Ramos (cell line): ENCODE data around the gene RFX1.
"Not testable (repeated sequence)": the region's sequence is repeated elsewhere in the genome, so short reads cannot be mapped to it uniquely, and the experiment has no call there.

ENCODE experiments used
- in situ Hi-C: fragments of 300-500 bp; cut with MboI; formaldehyde crosslinking; loops from one replicate; pipeline ENCODE4 v1.14.3; 2022; ENCODE audit warnings: low sequenced_read_pairs; ENCODE audit not compliant: unreplicated experiment

Gene RFX1

DNA sequence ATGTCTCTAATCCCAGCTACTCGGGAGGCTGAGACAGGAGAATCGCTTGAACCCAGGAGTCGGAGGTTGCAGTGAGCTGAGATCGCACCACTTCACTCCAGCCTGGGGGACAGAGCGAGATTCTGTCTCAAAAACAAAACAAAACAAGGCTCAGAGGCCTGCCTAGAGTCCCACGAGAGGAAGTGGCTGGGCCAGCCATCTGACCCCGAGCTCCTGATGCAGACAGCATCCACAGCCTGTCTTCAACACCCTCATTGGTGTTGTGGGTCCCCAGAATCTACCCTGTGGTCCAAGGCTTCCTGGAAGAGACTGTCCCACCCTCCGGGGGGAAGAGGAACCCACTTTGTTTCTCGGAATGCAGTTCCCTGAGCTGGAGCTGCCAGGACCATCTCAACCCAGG, 24.7 kb downstream of the RFX1 start:
- in situ Hi-C loops, result no loop called here

DNA sequence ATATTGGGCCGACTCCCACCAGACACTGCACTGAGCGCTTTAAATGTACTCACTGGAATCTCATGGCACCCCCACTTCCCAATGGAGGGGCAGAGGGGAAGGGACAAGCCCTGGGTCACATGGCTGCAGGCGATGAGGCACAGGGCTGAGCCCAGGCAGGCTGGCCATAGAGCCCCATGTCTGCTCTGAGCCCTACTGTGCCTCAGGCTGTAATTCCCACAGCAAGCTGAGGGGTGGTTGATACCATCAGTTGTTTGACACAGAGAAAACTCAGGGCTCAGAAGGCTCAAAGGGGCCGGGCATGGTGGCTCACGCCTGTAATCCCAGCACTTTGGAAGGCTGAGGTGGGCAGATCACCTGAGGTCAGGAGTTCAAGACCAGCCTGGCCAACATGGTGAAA, 25.1 kb downstream of the RFX1 start:
- in situ Hi-C loops, result no loop called here

DNA sequence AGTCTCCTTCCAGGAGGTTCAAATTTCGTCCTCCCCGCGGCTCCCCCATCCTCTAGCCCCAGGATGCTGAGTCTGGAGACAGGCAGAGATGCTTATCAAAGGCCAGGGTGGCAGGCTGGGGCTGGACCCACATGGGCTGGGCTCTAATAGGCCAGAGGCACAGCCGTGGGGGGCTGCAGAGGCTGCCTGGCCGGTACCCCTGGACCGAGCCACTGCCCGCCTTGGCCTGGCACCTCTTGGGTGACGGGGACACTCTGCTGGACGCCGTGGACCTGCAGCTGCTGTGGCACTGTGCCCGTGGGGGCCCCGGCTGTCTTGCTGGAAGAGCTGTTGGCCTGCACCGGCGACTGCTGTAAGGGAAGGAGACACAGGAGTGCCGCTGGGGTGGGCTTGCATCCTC, 25.8 kb downstream of the RFX1 start:
- in situ Hi-C loops, result no loop called here

DNA sequence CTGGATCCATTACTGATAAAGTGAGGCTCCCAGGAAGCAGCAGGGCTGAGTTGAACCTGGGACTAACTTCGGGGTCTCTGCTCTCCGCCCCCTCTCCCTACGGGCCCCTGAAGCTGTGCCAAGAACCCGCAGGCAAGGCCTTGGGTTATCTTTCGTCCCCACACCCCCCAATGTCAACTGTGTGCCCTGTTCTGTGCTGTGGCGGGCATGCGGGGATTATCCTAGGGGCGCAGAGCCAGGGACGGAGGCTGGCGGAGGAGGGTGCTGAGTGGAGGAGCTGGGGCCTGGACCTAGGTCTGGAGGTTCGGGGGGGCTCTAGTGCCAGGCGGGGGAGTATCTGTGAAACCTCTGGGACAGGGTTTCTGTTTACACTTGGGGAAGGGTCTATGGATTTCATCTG, 26.4 kb downstream of the RFX1 start:
- in situ Hi-C loops, result no loop called here

DNA sequence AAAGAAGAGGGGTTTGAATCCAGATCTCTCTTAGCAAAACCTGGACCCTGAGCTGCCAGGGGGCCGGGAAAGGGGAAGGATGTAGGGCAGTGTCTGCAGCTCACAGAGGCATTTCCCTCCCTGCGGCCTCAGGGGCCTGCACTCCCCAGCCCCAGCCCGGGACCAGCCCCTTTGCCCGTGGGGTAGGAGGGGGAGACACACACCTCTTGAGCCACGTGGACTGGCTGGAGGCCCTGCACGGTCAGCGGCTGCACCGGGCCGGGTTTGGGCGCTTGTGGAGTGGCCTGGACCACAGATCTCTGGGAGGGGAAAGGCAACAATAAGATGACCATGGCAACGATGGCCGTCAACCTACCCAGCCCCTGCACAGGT, 26.9 kb downstream of the RFX1 start:
- in situ Hi-C loops, result no loop called here

DNA sequence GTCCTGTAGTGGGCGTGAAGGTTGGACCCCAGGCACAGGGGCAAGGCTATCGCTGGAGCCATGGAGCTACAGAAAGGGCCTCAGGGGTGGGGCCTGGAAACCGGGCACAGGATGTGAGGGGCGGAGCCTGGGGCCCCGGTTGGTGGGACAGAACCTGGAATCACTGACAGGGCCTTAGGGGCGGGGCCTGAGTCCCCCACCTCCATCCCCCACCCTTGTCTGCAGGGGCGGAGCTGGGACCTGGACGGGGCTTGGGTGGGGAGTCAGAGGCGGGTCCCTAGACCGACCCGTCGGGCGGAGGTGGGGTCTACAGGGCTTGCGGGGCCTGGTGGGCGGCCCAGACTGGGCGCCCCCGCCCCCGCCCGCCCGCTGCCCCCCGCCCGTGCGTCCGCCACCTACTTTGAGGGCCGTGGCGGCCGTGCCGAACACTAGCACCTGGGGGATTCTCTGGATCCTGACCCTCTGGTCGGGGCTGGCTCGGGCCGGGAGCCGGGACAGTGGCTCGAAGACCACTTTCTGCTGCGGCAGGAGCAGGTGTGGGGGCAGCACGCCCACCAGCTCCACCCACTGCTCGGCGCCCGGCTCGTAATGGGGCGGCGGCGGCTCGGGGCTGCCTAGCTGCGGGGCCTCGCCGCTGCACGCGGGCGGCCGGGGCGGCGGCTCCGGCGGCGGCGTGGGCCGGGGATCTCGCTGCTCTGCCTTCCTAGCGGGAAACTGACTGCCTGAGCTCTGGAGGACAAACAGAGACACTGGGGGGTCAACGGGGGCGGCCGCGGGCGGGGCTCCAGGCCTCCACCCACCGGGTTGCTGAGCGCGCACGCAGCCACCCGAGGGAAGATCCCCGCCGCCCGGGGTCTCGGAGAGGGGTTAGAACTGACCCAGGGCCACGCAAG, 27.5 kb downstream of the RFX1 start:
- in situ Hi-C loops, result no loop called here

DNA sequence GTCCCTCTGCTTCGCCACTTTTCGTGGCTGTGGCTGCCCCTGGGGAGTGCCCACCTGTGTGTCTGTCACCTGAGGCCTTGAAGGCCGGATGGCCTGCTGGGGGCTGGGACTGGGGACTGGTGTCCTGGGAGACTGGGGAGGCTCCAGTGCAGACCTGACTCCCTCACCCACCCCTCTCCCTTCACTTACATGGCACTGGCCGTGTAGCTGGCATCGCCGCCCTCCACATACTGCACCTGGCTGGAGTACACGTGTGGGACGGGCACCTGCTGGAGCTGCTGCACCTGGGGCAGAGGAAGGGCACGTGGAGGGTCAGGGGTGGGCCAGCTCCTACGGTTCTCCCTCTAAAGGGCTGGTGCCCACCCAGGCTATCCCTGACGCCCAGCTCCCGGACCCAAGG, 28.3 kb downstream of the RFX1 start:
- in situ Hi-C loops, result no loop called here

DNA sequence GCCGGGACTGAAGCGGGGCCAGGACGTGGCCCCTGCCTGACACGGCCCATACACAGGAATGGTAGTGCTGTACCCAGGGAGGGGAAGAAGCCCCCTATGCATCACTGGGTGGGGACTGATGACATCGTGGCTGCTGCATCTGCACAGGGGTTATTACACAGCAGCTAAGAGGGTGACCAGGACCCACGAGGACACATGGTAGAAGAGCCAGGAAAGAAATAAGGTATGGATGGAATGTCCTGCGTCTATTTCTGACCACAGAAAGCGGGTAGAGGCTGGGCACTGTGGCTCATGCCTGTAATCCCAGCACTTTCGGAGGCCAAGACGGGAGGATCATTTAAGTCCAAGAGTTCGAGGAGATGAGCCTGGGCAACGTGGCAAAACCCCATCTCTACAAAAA, 29.7 kb downstream of the RFX1 start:
- in situ Hi-C loops, result no loop called here

DNA sequence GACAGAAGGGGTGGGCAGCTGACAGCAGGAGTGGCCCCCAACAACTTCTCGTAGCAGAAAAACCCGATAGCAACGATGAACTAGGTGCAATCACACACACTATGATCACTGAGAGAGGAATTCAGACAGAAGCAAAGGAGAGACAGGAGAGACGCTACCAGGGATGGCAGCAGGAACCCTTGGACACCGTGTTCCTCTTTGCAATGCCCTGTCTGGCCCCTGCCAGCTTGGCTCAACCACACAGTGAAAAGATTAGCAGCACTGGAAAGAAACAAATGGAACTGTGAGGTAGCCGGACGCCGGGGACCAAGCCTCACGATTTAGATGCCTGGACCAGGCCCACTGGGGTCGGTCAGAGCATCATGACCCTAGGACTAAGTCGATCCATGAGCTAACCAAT, 30.2 kb downstream of the RFX1 start:
- in situ Hi-C loops, result no loop called here

DNA sequence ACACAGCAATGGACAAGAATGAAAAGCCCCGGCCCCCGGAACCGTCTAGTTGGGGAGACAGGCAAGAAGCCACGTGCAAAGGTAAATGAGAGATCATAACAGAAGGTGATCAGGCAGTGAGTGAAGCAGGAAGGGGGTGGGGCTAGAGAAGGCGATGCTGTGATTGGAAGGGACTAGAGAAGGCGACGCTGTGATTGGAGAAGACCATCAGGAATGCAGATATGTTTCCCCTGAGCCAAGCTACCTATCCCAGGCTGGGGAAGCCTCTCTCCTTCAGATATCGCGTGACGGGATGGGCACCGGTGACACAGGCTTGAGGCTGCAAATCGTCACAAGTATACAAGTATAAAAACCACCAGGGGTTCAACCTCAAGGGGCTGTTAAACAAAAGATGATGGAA, 32.0 kb downstream of the RFX1 start:
- in situ Hi-C loops, result no loop called here

DNA sequence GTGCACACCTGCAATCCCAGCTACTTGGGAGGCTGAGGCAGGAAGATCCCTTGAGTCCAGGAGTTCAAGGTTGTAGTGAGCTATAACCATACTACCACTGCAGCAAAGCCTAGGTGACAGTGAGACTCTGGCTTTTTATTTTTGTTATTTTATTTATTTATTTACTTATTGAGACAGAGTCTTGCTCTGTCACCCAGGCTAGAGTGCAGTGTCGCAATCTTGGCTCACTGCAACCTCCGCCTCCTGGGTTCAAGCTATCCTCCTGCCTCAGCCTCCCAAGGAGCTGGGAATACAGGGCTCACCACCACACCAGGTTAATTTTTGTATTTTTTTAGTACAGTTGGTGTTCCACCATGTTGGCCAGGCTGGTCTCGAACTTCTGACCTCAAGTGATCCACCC, 32.6 kb downstream of the RFX1 start:
- in situ Hi-C loops, result not testable (repeated sequence)

DNA sequence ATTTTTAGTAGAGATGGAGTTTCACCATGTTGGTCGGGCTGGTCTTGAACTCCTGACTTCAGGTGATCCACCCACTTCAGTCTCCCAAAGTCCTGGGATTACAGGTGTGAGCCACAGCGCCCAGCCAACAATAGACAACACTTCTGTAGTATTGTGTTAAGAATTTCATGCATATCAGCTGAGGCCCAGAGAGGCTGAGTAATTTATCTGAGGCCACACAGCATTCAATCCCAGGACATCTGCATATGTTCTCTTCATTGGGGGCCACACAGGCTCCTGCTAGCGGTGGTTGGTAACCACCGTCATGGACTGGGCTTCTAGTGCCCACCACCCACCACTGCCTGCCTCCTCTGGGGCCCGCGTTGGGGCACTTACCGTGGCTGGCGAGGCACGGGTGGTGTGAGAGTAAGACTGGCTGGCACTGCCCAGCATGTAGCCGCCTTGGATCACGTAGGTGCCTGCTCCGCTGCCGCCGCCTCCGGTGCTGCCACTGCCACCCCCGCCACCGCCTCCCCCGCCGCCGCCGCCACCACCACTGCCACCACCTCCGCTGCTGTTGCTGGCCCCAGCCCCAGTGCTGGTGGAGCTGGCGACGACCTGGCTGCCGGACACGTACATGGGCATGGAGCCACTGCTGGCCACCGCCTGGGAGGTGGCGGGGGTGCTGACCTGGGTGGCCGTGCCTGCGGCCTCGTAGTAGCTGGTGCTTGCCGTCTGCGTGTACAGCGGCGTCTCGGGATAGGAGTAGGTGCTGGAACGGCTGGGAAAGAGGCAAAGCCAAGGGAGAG, 33.6 kb downstream of the RFX1 start:
- in situ Hi-C loops, result no loop called here

DNA sequence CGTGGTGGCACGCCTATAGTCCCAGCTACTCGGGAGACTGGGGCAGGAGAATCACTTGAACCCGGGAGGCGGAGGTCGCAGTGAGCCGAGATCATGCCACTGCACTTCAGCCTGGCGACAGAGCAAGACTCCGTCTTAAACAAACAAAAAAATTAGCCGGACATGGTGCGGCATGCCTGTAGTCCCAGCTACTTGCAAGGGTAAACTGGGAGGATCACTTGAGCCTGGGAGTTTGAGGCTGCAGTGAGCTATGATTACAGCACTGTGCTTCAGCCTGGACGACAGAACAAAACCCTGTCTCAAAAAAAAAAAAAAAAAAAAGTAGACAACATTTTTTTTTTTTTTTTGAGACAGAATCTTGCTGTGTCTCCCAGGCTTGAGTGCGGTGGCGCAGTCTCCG, 34.3 kb downstream of the RFX1 start:
- in situ Hi-C loops, result not testable (repeated sequence)

DNA sequence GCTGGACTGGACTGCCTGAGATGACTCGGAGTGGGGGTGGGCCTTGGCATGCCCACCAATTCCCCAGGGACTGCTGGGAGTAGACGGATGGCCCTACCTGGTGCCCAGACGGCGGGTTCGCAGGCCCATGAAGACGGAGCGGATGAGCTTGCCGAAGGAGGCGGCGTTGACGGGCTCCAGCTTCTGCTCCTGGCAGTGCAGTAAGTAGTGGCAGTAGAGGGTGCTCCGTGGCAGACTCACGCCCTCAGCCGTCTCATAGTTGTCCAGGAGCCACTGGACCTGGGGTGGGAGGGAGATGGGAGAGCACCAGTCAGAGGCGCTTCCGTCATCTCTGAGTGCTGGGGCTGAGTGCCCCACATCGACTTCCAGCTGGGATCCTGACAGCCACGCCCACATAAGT, 36.2 kb downstream of the RFX1 start:
- in situ Hi-C loops, result no loop called here

DNA sequence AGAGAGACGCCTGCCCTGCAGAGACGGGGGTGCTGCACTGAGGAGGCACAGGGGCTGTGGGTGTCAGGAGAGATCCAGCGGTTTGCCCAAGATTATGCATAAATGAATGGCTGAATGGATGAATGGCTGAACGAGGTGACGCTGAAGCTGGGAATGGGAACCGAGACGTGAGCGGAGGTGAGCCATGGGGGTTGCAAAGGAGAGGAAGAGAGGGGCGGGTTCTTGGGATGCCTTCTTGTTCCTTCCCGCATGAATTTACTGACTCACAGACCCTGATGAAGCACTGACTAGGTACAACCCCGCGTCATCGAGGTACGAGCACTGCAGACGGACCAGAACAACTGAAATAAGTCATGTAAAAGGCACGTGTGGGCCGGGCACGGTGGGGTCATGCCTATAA, 37.1 kb downstream of the RFX1 start:
- in situ Hi-C loops, result no loop called here

DNA sequence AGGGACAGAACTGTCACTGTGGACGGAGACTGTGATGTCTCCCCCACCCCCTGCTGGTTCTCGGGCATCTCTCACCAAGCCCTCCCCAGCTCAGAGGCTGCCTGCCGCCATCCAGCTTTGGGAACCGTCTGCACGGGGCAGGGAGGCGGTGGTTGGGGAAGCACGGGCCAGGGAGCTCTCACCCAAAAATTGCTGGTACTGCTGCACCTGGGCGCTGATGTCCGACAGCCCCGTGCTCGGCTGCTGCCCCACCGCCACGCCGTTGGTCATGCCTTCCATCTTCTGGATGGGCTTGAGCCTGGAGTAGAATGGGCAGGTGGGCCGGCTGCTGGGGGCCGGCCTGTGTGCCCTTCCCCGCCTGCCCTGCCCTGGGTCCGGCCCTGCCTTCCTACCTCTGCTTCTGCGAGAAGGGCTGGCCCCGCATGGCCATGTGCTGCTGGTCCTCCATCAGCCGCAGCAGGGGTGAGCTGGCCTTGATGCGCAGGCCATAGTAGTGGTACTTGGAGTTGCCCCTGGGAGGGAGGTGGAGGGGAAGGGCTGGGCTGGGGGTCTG, 37.7 kb downstream of the RFX1 start:
- in situ Hi-C loops, result no loop called here

DNA sequence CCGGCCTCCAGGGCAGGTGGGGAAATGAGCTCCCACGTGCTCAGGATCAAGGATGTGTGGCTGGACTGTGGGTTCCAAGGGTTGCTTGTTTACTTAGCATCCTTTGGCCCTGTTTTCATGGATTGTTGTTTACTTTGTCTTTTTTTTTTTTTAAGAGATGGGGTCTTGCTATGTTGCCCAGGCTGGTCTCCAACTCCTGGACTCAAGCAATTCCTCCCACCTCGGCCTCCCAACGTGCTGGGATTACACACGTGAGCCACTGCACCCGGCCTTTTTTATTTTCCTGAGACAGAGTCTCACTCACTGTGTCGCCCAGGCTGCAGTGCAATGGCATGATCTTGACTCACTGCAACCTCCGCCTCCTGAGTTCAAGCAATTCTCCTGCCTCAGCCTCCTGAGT, 38.9 kb downstream of the RFX1 start:
- in situ Hi-C loops, result not testable (repeated sequence)

DNA sequence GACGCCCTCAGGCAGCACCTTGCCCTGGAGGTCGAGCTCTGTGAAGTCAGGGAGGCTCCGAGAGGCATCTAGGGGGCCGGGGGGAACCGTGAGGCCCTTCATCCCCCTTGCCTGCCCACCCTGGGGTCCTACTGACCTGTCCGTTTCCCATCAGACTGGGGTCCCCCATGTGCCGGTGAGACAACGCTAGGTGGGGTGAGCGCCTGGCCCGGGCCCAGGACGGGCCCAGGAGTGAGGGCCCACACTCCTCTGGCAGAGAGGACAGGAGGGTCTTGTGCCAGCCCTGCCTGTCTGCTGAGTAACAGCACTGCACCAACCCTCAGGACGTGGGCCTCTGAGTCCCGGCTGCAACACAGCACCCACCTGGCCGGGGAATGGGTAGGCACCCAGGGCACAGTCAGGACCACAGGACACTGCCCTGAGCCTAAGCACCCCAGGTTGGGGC, 39.4 kb downstream of the RFX1 start:
- in situ Hi-C loops, result no loop called here

DNA sequence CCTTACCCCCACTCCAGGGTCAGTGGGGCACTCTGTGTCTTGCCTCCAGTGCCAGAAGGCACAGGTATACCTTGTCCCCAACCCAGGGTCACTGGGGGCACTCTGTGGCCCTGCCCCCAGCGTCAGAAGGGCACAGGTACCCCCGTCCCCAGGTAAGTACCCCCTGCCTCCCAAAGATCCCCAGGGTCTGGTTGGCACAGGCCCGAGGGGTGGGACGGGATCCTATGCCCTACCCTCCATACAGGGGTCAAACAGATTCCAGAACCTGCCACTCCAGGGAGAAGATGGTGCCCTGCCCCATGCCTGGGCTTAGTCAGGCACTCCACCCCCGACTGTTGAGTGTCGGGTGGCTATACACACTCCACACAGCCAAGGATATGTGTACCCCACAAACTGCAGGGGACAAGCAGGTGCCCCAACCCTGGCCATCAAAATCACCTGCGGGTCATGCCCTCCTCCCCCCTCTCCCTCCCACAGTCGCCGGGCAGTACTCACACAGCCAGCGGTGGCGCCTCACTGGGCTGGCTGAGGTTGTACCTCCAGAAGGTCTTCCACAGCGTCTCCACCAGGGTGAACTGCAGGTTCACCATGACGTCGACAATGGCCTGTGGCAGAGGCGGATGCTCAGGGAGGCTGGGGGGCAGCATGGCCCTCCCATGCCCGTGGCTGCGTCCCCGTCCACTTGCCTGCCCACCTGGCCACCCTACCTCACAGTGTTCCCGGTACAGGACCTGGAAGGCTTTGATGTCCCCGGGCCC, 40.0 kb downstream of the RFX1 start:
- in situ Hi-C loops, result no loop called here

DNA sequence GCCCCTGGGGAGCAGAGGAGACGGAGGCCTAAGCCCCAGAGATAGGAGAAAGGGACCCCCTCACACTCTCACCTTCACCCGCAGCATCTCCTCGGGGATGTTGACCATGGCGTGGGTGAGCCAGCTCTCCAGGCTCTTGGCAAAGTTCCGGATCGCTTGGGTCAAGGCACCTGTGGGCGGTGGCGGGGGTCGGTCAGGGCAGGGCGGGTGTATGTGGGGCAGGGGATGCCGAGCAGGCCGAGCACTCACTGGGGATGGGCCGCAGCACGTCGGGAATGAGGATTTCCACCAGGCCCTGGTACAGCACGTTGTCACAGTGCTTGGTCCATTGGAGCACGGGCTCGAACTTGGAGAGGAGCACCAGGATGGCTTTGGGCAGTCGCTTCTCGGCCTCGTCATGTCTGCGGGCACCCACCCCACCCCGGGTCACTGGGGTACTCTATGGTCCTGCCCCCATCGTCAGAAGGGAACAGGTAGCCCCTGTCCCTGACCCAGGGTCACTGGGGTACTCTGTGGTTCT, 40.7 kb downstream of the RFX1 start:
- in situ Hi-C loops, result no loop called here
